22Rv1 (cell line): Measurements from ENCODE around the gene RFTN1.

Experiments
- CTCF ChIP-seq: fragments of 450-650 bp; IDR thresholded peaks from 2 replicates; pipeline ENCODE4 v1.5.1; 2017; ENCODE audit warnings: mild to moderate bottlenecking
- ZFX ChIP-seq: fragments of 450-650 bp; IDR thresholded peaks from 2 replicates; pipeline ENCODE4 v1.6.1; 2017; ENCODE audit warnings: antibody characterized with exemption, borderline replicate concordance

DNA sequence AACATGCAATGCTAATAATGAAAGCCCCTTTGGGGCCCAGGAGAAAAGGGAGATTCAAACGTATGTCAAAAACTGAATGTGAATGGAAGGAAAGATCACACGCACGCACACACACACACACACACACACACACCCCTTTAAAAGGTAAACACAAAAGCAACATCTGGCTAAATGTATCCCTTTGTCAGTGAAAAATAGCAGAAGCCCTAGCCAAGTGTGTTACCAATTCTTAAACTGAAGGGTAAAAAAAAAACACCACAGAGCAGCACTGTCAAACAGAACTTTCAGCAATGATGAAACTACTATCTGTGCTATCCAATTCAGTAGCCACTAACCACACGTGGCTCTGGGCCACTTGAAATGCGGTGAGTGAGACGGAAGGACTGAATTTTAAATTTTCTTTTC lies 4.9 kb downstream of the RFTN1 start:
- no peak for TF ChIP-seq CTCF
- TF ChIP-seq ZFX = no peak
